ENCODE data around the gene MAP3K2.

GRCh38 chr2:127358971-127359370 is 28.8 kb downstream of the MAP3K2 start:
- TF ChIP-seq CTCF (IDR thresholded peaks at IDR 0.05), result no peak
- no peak for TF ChIP-seq EP300 (IDR thresholded peaks at IDR 0.05; ENCODE audit: low read depth)

Measured in transverse colon (tissue), 3 donors.